ENCODE data around the gene ZNF10.

GRCh38 chr12:133192847-133193246 lies 62.4 kb downstream of the ZNF10 start:
- TF ChIP-seq CTCF (IDR thresholded peaks at IDR 0.05) (no peak), EZH2 (IDR thresholded peaks at IDR 0.05) (no peak)

Measured in neural progenitor cell (in vitro differentiated cells).